Stimulated activated CD8-positive, alpha-beta memory T cell treated with anti-CD3 and anti-CD28 coated beads, Interleukin-4, amount 100 ng/mL, for 24 hours (primary cell): Measurements from ENCODE around the gene AGBL4.
"Not testable (repeated sequence)": the region's sequence is repeated elsewhere in the genome, so short reads cannot be mapped to it uniquely, and the experiment has no call there.

Source experiments
- DNase-seq: peaks from one replicate; pipeline ENCODE4 v3.0.0-alpha.2; 2020; ENCODE audit warnings: low read depth

The AGBL4 gene

GRCh38 chr1:49435291-49435690 lies 588.5 kb downstream of the AGBL4 start:
- DNase-seq, result no peak

- no peak for DNase-seq
Observed at GRCh38 chr1:49424782-49425181, 599.0 kb downstream of the AGBL4 start.

GRCh38 chr1:49416758-49417157 lies 607.0 kb downstream of the AGBL4 start:
- no peak for DNase-seq

- no peak for DNase-seq
Observed at GRCh38 chr1:49408346-49408745, 615.4 kb downstream of the AGBL4 start.

- no peak for DNase-seq
Observed at GRCh38 chr1:49397086-49397485, 626.7 kb downstream of the AGBL4 start.

- no peak for DNase-seq
Observed at GRCh38 chr1:49394200-49394599, 629.6 kb downstream of the AGBL4 start.

- no peak for DNase-seq
Observed at GRCh38 chr1:49389699-49390098, 634.1 kb downstream of the AGBL4 start.

GRCh38 chr1:49364676-49365075 lies 659.1 kb downstream of the AGBL4 start:
- no peak for DNase-seq

GRCh38 chr1:49363628-49364027 lies 660.1 kb downstream of the AGBL4 start:
- DNase-seq, result no peak

- no peak for DNase-seq
Observed at GRCh38 chr1:49358036-49358435, 665.7 kb downstream of the AGBL4 start.

- DNase-seq, result no peak
Observed at GRCh38 chr1:49356594-49356993, 667.2 kb downstream of the AGBL4 start.

GRCh38 chr1:49351768-49352167 lies 672.0 kb downstream of the AGBL4 start:
- DNase-seq, result no peak

- no peak for DNase-seq
Observed at GRCh38 chr1:49346767-49347349, 676.9 kb downstream of the AGBL4 start.

GRCh38 chr1:49340576-49340975 lies 683.2 kb downstream of the AGBL4 start:
- no peak for DNase-seq

GRCh38 chr1:49339043-49339442 lies 684.7 kb downstream of the AGBL4 start:
- no peak for DNase-seq

- DNase-seq, result no peak
Observed at GRCh38 chr1:49337251-49337650, 686.5 kb downstream of the AGBL4 start.

- DNase-seq, result no peak
Observed at GRCh38 chr1:49333906-49334305, 689.8 kb downstream of the AGBL4 start.

- DNase-seq, result no peak
Observed at GRCh38 chr1:49331066-49331852, 692.5 kb downstream of the AGBL4 start.

- DNase-seq, result no peak
Observed at GRCh38 chr1:49323925-49324540, 699.7 kb downstream of the AGBL4 start.

- DNase-seq, result not testable (repeated sequence)
Observed at GRCh38 chr1:49320493-49320892, 703.3 kb downstream of the AGBL4 start.

GRCh38 chr1:49319426-49319963 lies 704.3 kb downstream of the AGBL4 start:
- DNase-seq, result no peak

GRCh38 chr1:49318218-49318617 lies 705.5 kb downstream of the AGBL4 start:
- DNase-seq, result no peak

GRCh38 chr1:49307457-49307856 lies 716.3 kb downstream of the AGBL4 start:
- no peak for DNase-seq
